ENCODE measurements around the gene B4GALT1.

The B4GALT1 gene

GRCh38 chr9:33154371-33154770, 12.8 kb downstream of the B4GALT1 start:
- H3K9me3 ChIP-seq = peaks cover 22% of the 10 kb centered on the region; the same call in 1 of the 2 replicates
- peak overlapping the region; percentile 51 for H3K27ac ChIP-seq
- TF ChIP-seq Cebpa-rat (IDR thresholded peaks at IDR 0.05) = no peak
- H3K9ac ChIP-seq = no peak overlapping the region
- no peaks in the 10 kb centered on the region for H3K27me3 ChIP-seq
- peak overlapping the region; percentile 54 for H3K4me2 ChIP-seq
- peaks cover 15% of the 10 kb centered on the region for H4K20me1 ChIP-seq
- peaks cover 77% of the 10 kb centered on the region for H3K4me1 ChIP-seq
- peaks cover 12% of the 10 kb centered on the region; the same call in 1 of the 2 replicates for H3K36me3 ChIP-seq
- H3K4me3 ChIP-seq = no peak overlapping the region

DNA sequence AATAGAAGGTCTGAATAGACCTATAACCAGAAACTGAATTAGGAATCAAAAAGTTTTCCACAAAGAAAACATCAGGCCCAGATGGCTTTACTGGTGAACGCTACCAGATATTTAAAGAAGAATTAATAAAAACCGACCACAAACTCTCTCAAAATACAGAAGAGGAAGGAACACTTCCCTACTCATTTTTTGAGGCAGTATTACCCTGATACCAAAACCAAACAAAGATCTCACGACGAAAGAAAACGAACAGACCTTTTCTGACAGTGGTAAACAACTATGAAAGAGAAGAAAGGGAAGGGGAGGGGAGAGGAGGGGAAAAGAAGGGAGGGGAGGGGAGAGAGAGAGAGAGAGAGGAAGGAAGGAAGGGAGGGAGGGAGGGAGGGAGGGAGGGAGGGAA, 13.5 kb downstream of the B4GALT1 start:
- TF ChIP-seq Cebpa-rat (IDR thresholded peaks at IDR 0.05) = no peak
- Histone ChIP-seq H3K9me3 (peaks cover 22% of the 10 kb centered on the region; the same call in 1 of the 2 replicates), H3K4me3 (peak overlapping the region; percentile 4; the same call in 1 of the 2 replicates), H3K4me1 (peaks cover 70% of the 10 kb centered on the region), H3K4me2 (peak overlapping the region; percentile 53), H4K20me1 (peaks cover 8% of the 10 kb centered on the region), H3K27ac (peak overlapping the region; percentile 62), H3K36me3 (peaks cover 12% of the 10 kb centered on the region; the same call in 1 of the 2 replicates), H3K9ac (0 out of 2 replicates have a peak overlapping the region, but pooled peaks have one; percentile 9), H3K27me3 (no peaks in the 10 kb centered on the region)

GRCh38 chr9:33153001-33153400, 14.1 kb downstream of the B4GALT1 start:
- Histone ChIP-seq H3K27me3 (no peaks in the 10 kb centered on the region), H3K36me3 (peaks cover 12% of the 10 kb centered on the region; the same call in 1 of the 2 replicates), H3K9me3 (peaks cover 22% of the 10 kb centered on the region; the same call in 1 of the 2 replicates), H3K9ac (0 out of 2 replicates have a peak overlapping the region, but pooled peaks have one; percentile 9), H4K20me1 (0 out of 2 replicates have a peak, but pooled peaks cover 1% of the 10 kb centered on the region), H3K4me2 (peak overlapping the region; percentile 53), H3K4me1 (peaks cover 63% of the 10 kb centered on the region), H3K27ac (peak overlapping the region; percentile 62), H3K4me3 (0 out of 2 replicates have a peak overlapping the region, but pooled peaks have one; percentile 4)
- no peak for TF ChIP-seq Cebpa-rat (IDR thresholded peaks at IDR 0.05)

DNA sequence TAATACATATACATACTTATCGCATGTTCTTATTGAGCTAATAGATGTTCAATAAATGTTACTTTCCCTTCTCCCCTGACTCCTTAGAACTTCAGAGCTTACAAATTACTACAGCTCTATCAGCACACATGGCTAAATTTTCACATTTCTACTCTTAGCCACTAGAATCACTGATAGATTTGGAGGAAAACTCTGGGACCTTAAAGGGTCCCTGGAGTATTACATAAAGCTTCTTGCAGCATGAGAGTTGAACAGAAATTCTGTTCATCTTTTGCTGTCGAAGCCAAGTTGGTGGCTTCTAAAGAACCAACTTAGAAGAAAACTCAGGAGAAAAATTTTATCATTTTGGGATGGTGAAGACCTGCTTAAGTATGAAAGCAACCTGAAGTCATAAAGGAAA, 15.5 kb downstream of the B4GALT1 start:
- H4K20me1 ChIP-seq = no peaks in the 10 kb centered on the region
- H3K9me3 ChIP-seq = peaks cover 22% of the 10 kb centered on the region; the same call in 1 of the 2 replicates
- H3K4me2 ChIP-seq = peak overlapping the region; percentile 71
- TF ChIP-seq Cebpa-rat (IDR thresholded peaks at IDR 0.05) = no peak
- H3K27ac ChIP-seq = peak overlapping the region; percentile 49
- no peak overlapping the region for H3K4me3 ChIP-seq
- H3K4me1 ChIP-seq = peaks cover 61% of the 10 kb centered on the region
- H3K36me3 ChIP-seq = peaks cover 18% of the 10 kb centered on the region; the same call in 1 of the 2 replicates
- H3K27me3 ChIP-seq = no peaks in the 10 kb centered on the region
- H3K9ac ChIP-seq = no peak overlapping the region

DNA sequence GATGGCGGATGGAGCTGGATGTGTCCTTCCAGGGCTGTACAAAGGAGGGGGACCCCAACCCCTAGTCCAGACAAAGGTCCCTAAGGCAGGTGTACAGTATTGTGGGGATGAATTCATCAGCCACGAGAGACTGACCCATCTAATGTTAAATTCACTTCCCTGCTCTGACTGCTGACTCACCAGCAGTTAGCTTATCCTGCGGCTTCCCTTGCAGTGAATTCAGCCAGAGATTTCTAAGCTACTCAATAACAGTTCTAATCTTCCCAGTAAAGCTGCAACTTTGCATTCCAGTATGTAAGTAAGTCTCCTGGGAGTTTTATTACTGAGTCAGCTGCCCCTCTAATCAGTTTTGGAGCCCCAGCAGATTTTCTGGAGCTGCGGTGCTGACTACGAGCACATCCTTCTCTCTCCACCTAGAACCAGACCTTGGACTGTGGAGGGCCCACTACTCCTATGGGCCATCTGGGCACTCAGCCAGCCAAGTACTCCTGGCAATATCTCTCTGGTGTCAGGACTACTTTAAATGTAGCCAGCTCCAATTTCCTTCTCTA, 16.1 kb downstream of the B4GALT1 start:
- TF ChIP-seq Cebpa-rat (IDR thresholded peaks at IDR 0.05) = no peak
- Histone ChIP-seq H3K4me2 (peak overlapping the region; percentile 71), H3K4me3 (no peak overlapping the region)

DNA sequence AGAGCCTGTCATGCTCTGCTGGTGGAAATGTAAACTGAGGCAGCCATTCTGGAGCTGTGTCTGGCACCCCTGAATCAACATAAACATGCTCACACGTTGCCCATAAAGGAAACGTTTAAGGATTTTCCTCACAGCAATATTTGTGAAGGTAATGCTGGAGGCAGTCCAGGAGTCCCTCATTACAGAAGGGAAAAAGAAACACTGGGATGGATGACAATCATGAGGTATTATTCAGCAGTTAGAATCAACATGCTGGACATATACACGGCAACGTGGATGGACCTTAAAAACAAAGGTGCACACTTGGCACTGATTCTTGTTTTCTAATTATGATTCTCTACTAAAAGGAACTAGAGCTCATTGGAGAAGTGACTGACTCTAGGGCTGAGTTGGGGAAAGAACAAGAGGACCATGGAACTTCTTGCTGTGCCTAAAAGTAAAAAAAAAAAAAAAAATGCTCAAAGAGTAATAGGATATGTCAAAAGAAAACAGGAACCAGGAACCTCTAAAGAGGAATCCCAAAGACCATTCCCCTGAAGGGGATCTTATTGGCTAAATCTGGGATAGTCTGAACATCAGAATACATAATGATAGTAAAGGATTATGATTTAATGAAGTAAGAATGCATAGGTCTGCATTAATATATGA, 18.6 kb downstream of the B4GALT1 start:
- Histone ChIP-seq H3K36me3 (peaks cover 13% of the 10 kb centered on the region; the same call in 1 of the 2 replicates), H3K9ac (no peak overlapping the region), H3K27ac (no peak overlapping the region), H4K20me1 (0 out of 2 replicates have a peak, but pooled peaks cover 8% of the 10 kb centered on the region), H3K4me1 (peaks cover 66% of the 10 kb centered on the region), H3K27me3 (no peaks in the 10 kb centered on the region), H3K4me3 (no peak overlapping the region), H3K9me3 (peaks cover 7% of the 10 kb centered on the region; the same call in 1 of the 2 replicates), H3K4me2 (no peak overlapping the region)
- no peak for TF ChIP-seq Cebpa-rat (IDR thresholded peaks at IDR 0.05)

More for the DNA sequence above, 16.1 kb downstream of the B4GALT1 start:
- Histone ChIP-seq H4K20me1 (0 out of 2 replicates have a peak, but pooled peaks cover 3% of the 10 kb centered on the region), H3K4me1 (peaks cover 63% of the 10 kb centered on the region), H3K9ac (no peak overlapping the region), H3K9me3 (peaks cover 22% of the 10 kb centered on the region; the same call in 1 of the 2 replicates), H3K27me3 (no peaks in the 10 kb centered on the region), H3K27ac (peak overlapping the region; percentile 49), H3K36me3 (peaks cover 22% of the 10 kb centered on the region)

GRCh38 chr9:33147416-33148169, 19.5 kb downstream of the B4GALT1 start:
- H3K9me3 ChIP-seq = 0 out of 2 replicates have a peak, but pooled peaks cover 2% of the 10 kb centered on the region
- H3K4me3 ChIP-seq = no peak overlapping the region
- H3K4me1 ChIP-seq = peaks cover 66% of the 10 kb centered on the region
- peaks cover 13% of the 10 kb centered on the region; the same call in 1 of the 2 replicates for H3K36me3 ChIP-seq
- no peaks in the 10 kb centered on the region for H3K27me3 ChIP-seq
- H4K20me1 ChIP-seq = 0 out of 2 replicates have a peak, but pooled peaks cover 17% of the 10 kb centered on the region
- H3K27ac ChIP-seq = no peak overlapping the region
- TF ChIP-seq Cebpa-rat (IDR thresholded peaks at IDR 0.05) = no peak
- no peak overlapping the region for H3K9ac ChIP-seq
- no peak overlapping the region for H3K4me2 ChIP-seq

DNA sequence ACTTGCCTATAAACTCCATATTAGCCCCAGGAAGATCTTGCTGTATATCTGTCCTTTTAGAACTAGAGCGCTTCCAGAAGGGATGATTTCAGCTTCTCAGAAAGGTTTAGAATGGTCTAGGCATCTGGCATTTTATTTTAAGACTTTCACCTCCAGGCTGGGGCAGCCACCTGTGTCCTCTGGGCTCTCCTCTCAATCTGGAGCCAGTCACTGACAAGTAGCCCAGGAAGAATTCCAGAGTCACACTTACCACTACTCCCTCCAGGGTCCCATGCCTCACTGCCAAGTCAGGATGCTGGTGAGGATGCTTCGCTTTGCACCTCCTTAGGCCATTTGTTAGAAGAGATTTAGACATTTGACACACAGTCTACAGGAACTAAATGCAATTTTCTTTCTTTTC, 20.8 kb downstream of the B4GALT1 start:
- H3K27ac ChIP-seq = 0 out of 2 replicates have a peak overlapping the region, but pooled peaks have one; percentile 1
- 0 out of 2 replicates have a peak, but pooled peaks cover 17% of the 10 kb centered on the region for H4K20me1 ChIP-seq
- H3K27me3 ChIP-seq = no peaks in the 10 kb centered on the region
- no peak for TF ChIP-seq Cebpa-rat (IDR thresholded peaks at IDR 0.05)
- no peak overlapping the region for H3K9ac ChIP-seq
- H3K4me3 ChIP-seq = no peak overlapping the region
- H3K4me1 ChIP-seq = peaks cover 66% of the 10 kb centered on the region
- H3K9me3 ChIP-seq = no peaks in the 10 kb centered on the region
- H3K36me3 ChIP-seq = peaks cover 13% of the 10 kb centered on the region; the same call in 1 of the 2 replicates
- peak overlapping the region; percentile 77 for H3K4me2 ChIP-seq

DNA sequence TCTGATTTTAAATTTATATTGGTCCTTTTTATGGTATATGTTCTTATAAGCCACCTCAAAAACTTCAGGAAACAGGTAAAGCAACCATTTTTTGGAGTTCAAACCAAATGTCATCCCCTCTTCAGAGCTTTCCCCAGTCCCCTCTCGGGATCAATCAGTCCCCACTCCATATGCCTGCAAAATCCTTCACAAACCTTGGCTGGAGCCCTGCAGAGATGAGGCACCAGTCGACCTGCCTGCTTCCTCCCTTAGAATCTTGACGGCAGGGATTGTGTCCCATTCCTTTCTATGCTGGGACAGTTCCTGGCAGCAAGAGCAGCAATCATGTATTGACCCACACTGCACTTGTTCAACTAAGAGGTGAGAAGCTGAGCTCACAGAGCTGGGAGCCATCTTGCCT, 22.6 kb downstream of the B4GALT1 start:
- no peak overlapping the region for H3K4me3 ChIP-seq
- TF ChIP-seq Cebpa-rat (IDR thresholded peaks at IDR 0.05) = no peak
- peak overlapping the region; percentile 77 for H3K4me2 ChIP-seq
- H3K9me3 ChIP-seq = no peaks in the 10 kb centered on the region
- no peaks in the 10 kb centered on the region for H3K27me3 ChIP-seq
- H3K9ac ChIP-seq = no peak overlapping the region
- H4K20me1 ChIP-seq = peaks cover 24% of the 10 kb centered on the region; the same call in 1 of the 2 replicates
- H3K4me1 ChIP-seq = peaks cover 74% of the 10 kb centered on the region
- peak overlapping the region; percentile 56 for H3K27ac ChIP-seq
- H3K36me3 ChIP-seq = peaks cover 13% of the 10 kb centered on the region; the same call in 1 of the 2 replicates
